ENCODE data around the gene BAHCC1.

DNA sequence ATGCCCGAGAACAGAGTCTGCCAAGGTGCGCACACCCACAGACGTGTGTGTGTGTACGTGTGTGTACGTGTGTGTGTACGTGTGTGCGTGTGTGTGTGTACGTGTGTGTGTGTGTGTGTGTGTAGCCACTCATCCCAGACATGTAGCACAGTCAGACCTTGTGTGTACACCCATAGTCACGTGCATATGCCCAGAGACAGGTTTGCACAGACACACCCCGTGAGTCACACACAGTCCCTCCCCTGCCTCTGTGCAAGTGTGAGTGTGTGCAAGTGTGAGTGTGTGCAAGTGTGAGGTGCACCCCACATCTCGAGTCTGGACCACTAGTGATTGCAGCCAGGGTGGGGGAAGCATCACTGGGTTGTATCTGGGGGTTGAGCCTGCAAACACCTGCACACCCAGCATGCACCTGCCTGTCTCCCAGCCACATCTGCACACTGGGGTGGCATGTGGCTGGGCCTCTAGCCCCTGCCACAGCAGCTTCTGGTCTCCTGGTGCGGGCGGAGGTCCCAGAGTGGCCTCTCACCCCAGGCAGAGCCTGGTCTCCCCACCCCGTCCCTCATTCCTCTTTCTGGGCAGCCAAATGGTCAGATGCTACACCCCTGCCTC lies 23.6 kb downstream of the BAHCC1 start:
- TF ChIP-seq POLR2A (IDR thresholded peaks at IDR 0.05; ENCODE audit: low read length) (no peak), GATA1 (IDR thresholded peaks at IDR 0.05; ENCODE audit: low read depth, low read length) (no peak)
